Measurements from ENCODE around the gene TM9SF2. TPM values are rescaled to one million over a fixed set of nuclear protein-coding genes. Genes with fewer than 3 reads are reported as not detected.
"Not testable (repeated sequence)": the region's sequence is repeated elsewhere in the genome, so short reads cannot be mapped to it uniquely, and the experiment has no call there.

TM9SF2 gene, protein sequence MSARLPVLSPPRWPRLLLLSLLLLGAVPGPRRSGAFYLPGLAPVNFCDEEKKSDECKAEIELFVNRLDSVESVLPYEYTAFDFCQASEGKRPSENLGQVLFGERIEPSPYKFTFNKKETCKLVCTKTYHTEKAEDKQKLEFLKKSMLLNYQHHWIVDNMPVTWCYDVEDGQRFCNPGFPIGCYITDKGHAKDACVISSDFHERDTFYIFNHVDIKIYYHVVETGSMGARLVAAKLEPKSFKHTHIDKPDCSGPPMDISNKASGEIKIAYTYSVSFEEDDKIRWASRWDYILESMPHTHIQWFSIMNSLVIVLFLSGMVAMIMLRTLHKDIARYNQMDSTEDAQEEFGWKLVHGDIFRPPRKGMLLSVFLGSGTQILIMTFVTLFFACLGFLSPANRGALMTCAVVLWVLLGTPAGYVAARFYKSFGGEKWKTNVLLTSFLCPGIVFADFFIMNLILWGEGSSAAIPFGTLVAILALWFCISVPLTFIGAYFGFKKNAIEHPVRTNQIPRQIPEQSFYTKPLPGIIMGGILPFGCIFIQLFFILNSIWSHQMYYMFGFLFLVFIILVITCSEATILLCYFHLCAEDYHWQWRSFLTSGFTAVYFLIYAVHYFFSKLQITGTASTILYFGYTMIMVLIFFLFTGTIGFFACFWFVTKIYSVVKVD
- 10 to 100 TPM; 74.5 to 93.3 TPM for total RNA-seq
- 10 to 100 TPM; 41.3 to 72.6 TPM for polyA plus RNA-seq
- long read RNA-seq, donor 1, transcript TM9SF2-201 (17 exons, 3,430 nt), result major isoform, 156 of 194 reads
- long read RNA-seq, donor 1, partial matches to known transcripts, result 26 of 194 reads
- long read RNA-seq, donor 1, other reads (novel, unspliced or antisense), result 12 of 194 reads
- long read RNA-seq, donor 2, transcript TM9SF2-201 (17 exons, 3,430 nt), result major isoform, 113 of 150 reads
- long read RNA-seq, donor 2, partial matches to known transcripts, result 20 of 150 reads
- long read RNA-seq, donor 2, other reads (novel, unspliced or antisense), result 17 of 150 reads

GRCh38 chr13:99501184-99501847 is at the start of gene TM9SF2:
Gene TM9SF2, plus strand, starts transcription at chr13:99501472. Its CDS starts 135 bp downstream, at chr13:99501607.
- peak; percentile 98 to 99 for DNase-seq
- ATAC-seq (ENCODE audit: low FRiP score), result peak; percentile 92
- 0% methylated on average over 54 to 55 of the region's 55 CpGs for WGBS, 2 donors
- Histone ChIP-seq H3K27ac (ENCODE audit: low read depth in 1 of 2, low read length in 2 of 2) (peak within 1 kb of the TSS in 1 of 2 donors; percentile 60), H3K4me3 (ENCODE audit: low read length in 2 of 2) (peak within 1 kb of the TSS; percentile 78 to 84), H3K27me3 (ENCODE audit: control insufficient read depth in 1 of 2, insufficient read depth in 2 of 2, low read length in 1 of 2) (no peaks in the 10 kb centered on the region), H3K9me3 (ENCODE audit: control insufficient read depth, low read length) (no peaks in the 10 kb centered on the region), H3K36me3 (ENCODE audit: control insufficient read depth in 1 of 2, insufficient read depth in 2 of 2, low read length in 1 of 2) (no peaks in the 10 kb centered on the region), H3K4me1 (ENCODE audit: control insufficient read depth in 1 of 2, insufficient read depth in 2 of 2, low read length in 2 of 2) (peaks cover 2 to 3% of the 10 kb centered on the region in 2 donors)
- intact Hi-C loops (cut with DNase I), result loop anchor here in 1 of 2 donors (5.0 to 10.0 kb wide), 2 partner anchors 59 to 83 kb away; no protein-coding TSS in a partner anchor

GRCh38 chr13:99454518-99455183 is 46.6 kb upstream of the TM9SF2 start:
- no peaks in the 10 kb centered on the region for H3K4me1 ChIP-seq (ENCODE audit: control insufficient read depth in 1 of 2, insufficient read depth in 2 of 2, low read length in 2 of 2)
- intact Hi-C loops (cut with DNase I), result no loop called here
- no peaks in the 10 kb centered on the region for H3K27me3 ChIP-seq (ENCODE audit: control insufficient read depth in 1 of 2, insufficient read depth in 2 of 2, low read length in 1 of 2)
- H3K9me3 ChIP-seq (ENCODE audit: control insufficient read depth, low read length), result no peaks in the 10 kb centered on the region
- ATAC-seq (ENCODE audit: low FRiP score) (no peak), DNase-seq (no peak)
- 87 to 93% methylated on average over 9 of the region's 9 CpGs for WGBS, 2 donors
- H3K4me3 ChIP-seq (ENCODE audit: low read length in 2 of 2), result no peak overlapping the region
- H3K36me3 ChIP-seq (ENCODE audit: control insufficient read depth in 1 of 2, insufficient read depth in 2 of 2, low read length in 1 of 2), result no peaks in the 10 kb centered on the region
- no peak overlapping the region for H3K27ac ChIP-seq (ENCODE audit: low read depth in 1 of 2, low read length in 2 of 2)

GRCh38 chr13:99459099-99459850 is 42.0 kb upstream of the TM9SF2 start:
- intact Hi-C loops (cut with DNase I), result no loop called here
- WGBS, 2 donors, result 88 to 89% methylated on average over 10 of the region's 10 CpGs
- H3K4me3 ChIP-seq (ENCODE audit: low read length in 2 of 2), result no peak overlapping the region
- no peaks in the 10 kb centered on the region for H3K4me1 ChIP-seq (ENCODE audit: control insufficient read depth in 1 of 2, insufficient read depth in 2 of 2, low read length in 2 of 2)
- H3K9me3 ChIP-seq (ENCODE audit: control insufficient read depth, low read length), result no peaks in the 10 kb centered on the region
- no peaks in the 10 kb centered on the region for H3K36me3 ChIP-seq (ENCODE audit: control insufficient read depth in 1 of 2, insufficient read depth in 2 of 2, low read length in 1 of 2)
- H3K27me3 ChIP-seq (ENCODE audit: control insufficient read depth in 1 of 2, insufficient read depth in 2 of 2, low read length in 1 of 2), result no peaks in the 10 kb centered on the region
- no peak overlapping the region for H3K27ac ChIP-seq (ENCODE audit: low read depth in 1 of 2, low read length in 2 of 2)
- DNase-seq (no peak), ATAC-seq (ENCODE audit: low FRiP score) (no peak)

- H3K36me3 ChIP-seq (ENCODE audit: control insufficient read depth in 1 of 2, insufficient read depth in 2 of 2, low read length in 1 of 2); DNase-seq; H3K27me3 ChIP-seq (ENCODE audit: control insufficient read depth in 1 of 2, insufficient read depth in 2 of 2, low read length in 1 of 2); H3K27ac ChIP-seq (ENCODE audit: low read depth in 1 of 2, low read length in 2 of 2); ATAC-seq (ENCODE audit: low FRiP score); H3K4me1 ChIP-seq (ENCODE audit: control insufficient read depth in 1 of 2, insufficient read depth in 2 of 2, low read length in 2 of 2); H3K4me3 ChIP-seq (ENCODE audit: low read length in 2 of 2); intact Hi-C loops (cut with DNase I); H3K9me3 ChIP-seq (ENCODE audit: control insufficient read depth, low read length): not testable (repeated sequence)
- WGBS, 2 donors, result 85 to 89% methylated on average over 4 of the region's 4 CpGs
Observed at GRCh38 chr13:99460802-99461201, 40.5 kb upstream of the TM9SF2 start.

DNA sequence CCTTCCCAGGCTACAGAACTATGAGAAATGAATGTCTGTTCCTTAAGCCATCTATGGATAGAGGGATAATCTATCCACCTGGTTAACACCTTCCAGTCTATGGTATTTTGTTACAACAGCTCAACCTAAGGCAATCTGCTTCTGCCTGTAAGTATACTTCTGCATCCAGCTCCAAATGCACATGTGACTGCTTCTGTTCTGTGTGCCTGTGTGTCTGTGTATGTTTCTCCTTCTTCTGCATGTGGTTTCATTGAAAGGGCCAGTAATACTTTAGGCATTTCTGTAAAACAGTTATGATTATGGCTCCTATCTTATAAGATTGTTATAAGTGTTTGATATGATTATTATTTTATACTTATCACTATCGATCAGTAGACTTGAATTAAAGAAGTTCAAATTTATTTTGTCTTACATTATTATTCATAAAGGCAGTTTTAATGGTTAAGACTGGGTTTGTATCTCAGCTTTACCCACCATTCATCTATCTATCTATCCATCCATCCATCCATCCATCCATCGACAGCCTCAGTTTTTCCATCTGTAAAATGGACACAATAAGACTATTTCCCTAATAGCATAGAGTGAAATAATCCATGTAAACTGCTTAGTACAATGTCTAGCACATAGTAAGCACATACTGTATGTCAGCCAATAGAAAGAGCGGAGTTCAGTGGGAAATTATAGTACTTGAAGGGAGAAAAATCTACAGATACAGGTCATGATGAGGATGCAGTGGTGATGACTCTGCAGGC is 37.5 kb upstream of the TM9SF2 start:
- no peaks in the 10 kb centered on the region for H3K4me1 ChIP-seq (ENCODE audit: control insufficient read depth in 1 of 2, insufficient read depth in 2 of 2, low read length in 2 of 2)
- WGBS, 2 donors, result 98% methylated on average over 3 of the region's 3 CpGs
- H3K4me3 ChIP-seq (ENCODE audit: low read length in 2 of 2), result no peak overlapping the region
- DNase-seq, result no peak
- no peak overlapping the region for H3K27ac ChIP-seq (ENCODE audit: low read depth in 1 of 2, low read length in 2 of 2)
- no peak for ATAC-seq (ENCODE audit: low FRiP score)
- intact Hi-C loops (cut with DNase I), result no loop called here
- H3K27me3 ChIP-seq (ENCODE audit: control insufficient read depth in 1 of 2, insufficient read depth in 2 of 2, low read length in 1 of 2), result no peaks in the 10 kb centered on the region
- H3K36me3 ChIP-seq (ENCODE audit: control insufficient read depth in 1 of 2, insufficient read depth in 2 of 2, low read length in 1 of 2), result no peaks in the 10 kb centered on the region
- H3K9me3 ChIP-seq (ENCODE audit: control insufficient read depth, low read length), result no peaks in the 10 kb centered on the region

DNA sequence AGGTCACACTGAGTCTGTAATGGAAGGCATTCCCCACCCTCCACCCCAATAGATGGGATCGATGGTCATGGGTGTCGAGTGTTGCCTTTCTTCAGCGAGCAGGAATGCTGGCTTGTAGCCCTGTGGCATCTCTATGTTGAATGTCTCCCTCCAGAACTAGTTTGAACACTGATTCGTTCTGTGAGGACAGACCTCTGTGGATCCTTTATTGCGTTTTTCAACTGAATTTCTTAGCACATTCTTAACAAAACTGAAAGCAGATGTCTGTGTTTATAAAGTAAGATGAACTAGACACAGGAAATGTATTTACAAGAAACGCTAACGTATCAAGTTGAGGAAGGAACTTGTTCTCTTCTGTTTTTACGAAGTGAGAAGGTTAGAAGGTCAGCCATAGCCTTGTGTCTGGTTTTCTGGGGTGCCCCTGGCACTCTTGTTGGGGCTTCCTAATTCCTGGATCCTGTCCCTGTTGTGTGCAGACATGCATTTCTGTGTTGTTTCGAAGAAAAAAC is 36.8 kb upstream of the TM9SF2 start:
- Histone ChIP-seq H3K27ac (ENCODE audit: low read depth in 1 of 2, low read length in 2 of 2) (no peak overlapping the region), H3K4me1 (ENCODE audit: control insufficient read depth in 1 of 2, insufficient read depth in 2 of 2, low read length in 2 of 2) (no peaks in the 10 kb centered on the region), H3K27me3 (ENCODE audit: control insufficient read depth in 1 of 2, insufficient read depth in 2 of 2, low read length in 1 of 2) (no peaks in the 10 kb centered on the region), H3K9me3 (ENCODE audit: control insufficient read depth, low read length) (no peaks in the 10 kb centered on the region), H3K4me3 (ENCODE audit: low read length in 2 of 2) (no peak overlapping the region), H3K36me3 (ENCODE audit: control insufficient read depth in 1 of 2, insufficient read depth in 2 of 2, low read length in 1 of 2) (no peaks in the 10 kb centered on the region)
- intact Hi-C loops (cut with DNase I), result no loop called here
- no peak for DNase-seq
- WGBS, 2 donors, result 70 to 76% methylated on average over 9 of the region's 9 CpGs
- ATAC-seq (ENCODE audit: low FRiP score), result no peak

DNA sequence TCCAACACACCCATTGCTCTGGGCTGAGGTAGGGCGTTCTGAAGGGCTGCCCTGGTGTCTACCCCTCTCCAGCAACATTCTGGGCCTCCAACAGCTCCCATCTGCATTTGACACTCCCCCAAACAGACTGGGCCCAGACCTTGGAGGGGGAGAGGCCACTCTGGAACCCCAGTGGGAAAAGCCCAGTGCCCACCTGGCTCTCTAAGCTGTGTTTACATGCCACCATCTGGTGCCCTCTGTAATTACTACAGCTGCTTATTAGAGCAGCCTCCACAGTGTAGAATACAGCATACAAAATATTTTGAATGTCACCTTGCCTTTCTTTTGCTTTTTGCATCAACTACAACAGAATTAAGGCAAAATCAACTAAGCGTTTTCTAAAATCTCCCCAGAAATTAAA is 35.8 kb upstream of the TM9SF2 start:
- ATAC-seq (ENCODE audit: low FRiP score) (no peak), DNase-seq (no peak)
- Histone ChIP-seq H3K4me3 (ENCODE audit: low read length in 2 of 2) (no peak overlapping the region), H3K9me3 (ENCODE audit: control insufficient read depth, low read length) (no peaks in the 10 kb centered on the region), H3K27ac (ENCODE audit: low read depth in 1 of 2, low read length in 2 of 2) (no peak overlapping the region), H3K27me3 (ENCODE audit: control insufficient read depth in 1 of 2, insufficient read depth in 2 of 2, low read length in 1 of 2) (no peaks in the 10 kb centered on the region), H3K36me3 (ENCODE audit: control insufficient read depth in 1 of 2, insufficient read depth in 2 of 2, low read length in 1 of 2) (no peaks in the 10 kb centered on the region), H3K4me1 (ENCODE audit: control insufficient read depth in 1 of 2, insufficient read depth in 2 of 2, low read length in 2 of 2) (no peaks in the 10 kb centered on the region)
- intact Hi-C loops (cut with DNase I), result no loop called here
- 91 to 96% methylated on average over 2 of the region's 2 CpGs for WGBS, 2 donors
